ENCODE measurements around the gene CDA.

Gene CDA

GRCh38 chr1:20662110-20662475 lies 73.2 kb downstream of the CDA start:
- peak overlapping the region; percentile 85 for H3K9ac ChIP-seq (ENCODE audit: low read length)
- no peaks in the 10 kb centered on the region for H3K27me3 ChIP-seq (ENCODE audit: control insufficient read depth, insufficient read depth, low read length)
- H3K4me1 ChIP-seq (ENCODE audit: control insufficient read depth, insufficient read depth, low read length), result peaks cover 19% of the 10 kb centered on the region
- H3K36me3 ChIP-seq (ENCODE audit: control insufficient read depth, insufficient read depth, low read length), result no peaks in the 10 kb centered on the region
- H3K9me3 ChIP-seq (ENCODE audit: control insufficient read depth, low read length), result no peaks in the 10 kb centered on the region
- peak overlapping the region; percentile 76 for H3K4me3 ChIP-seq (ENCODE audit: low read length)

- peaks cover 19% of the 10 kb centered on the region for H3K4me1 ChIP-seq (ENCODE audit: control insufficient read depth, insufficient read depth, low read length)
- H3K36me3 ChIP-seq (ENCODE audit: control insufficient read depth, insufficient read depth, low read length), result no peaks in the 10 kb centered on the region
Observed at GRCh38 chr1:20663365-20663764, 74.5 kb downstream of the CDA start.

GRCh38 chr1:20663969-20664715 lies 75.2 kb downstream of the CDA start:
- no peaks in the 10 kb centered on the region for H3K27me3 ChIP-seq (ENCODE audit: control insufficient read depth, insufficient read depth, low read length)
- H3K4me1 ChIP-seq (ENCODE audit: control insufficient read depth, insufficient read depth, low read length), result peaks cover 19% of the 10 kb centered on the region
- H3K4me3 ChIP-seq (ENCODE audit: low read length), result no peak overlapping the region
- no peak overlapping the region for H3K9ac ChIP-seq (ENCODE audit: low read length)
- no peaks in the 10 kb centered on the region for H3K9me3 ChIP-seq (ENCODE audit: control insufficient read depth, low read length)
- H3K36me3 ChIP-seq (ENCODE audit: control insufficient read depth, insufficient read depth, low read length), result no peaks in the 10 kb centered on the region

More at GRCh38 chr1:20663365-20663764, 74.5 kb downstream of the CDA start:
- H3K9ac ChIP-seq (ENCODE audit: low read length), result no peak overlapping the region
- no peak overlapping the region for H3K4me3 ChIP-seq (ENCODE audit: low read length)
- no peaks in the 10 kb centered on the region for H3K9me3 ChIP-seq (ENCODE audit: control insufficient read depth, low read length)
- H3K27me3 ChIP-seq (ENCODE audit: control insufficient read depth, insufficient read depth, low read length), result no peaks in the 10 kb centered on the region

- H3K9ac ChIP-seq (ENCODE audit: low read length), result no peak overlapping the region
- H3K4me1 ChIP-seq (ENCODE audit: control insufficient read depth, insufficient read depth, low read length), result peaks cover 5% of the 10 kb centered on the region
- no peaks in the 10 kb centered on the region for H3K36me3 ChIP-seq (ENCODE audit: control insufficient read depth, insufficient read depth, low read length)
- H3K9me3 ChIP-seq (ENCODE audit: control insufficient read depth, low read length), result no peaks in the 10 kb centered on the region
- H3K4me3 ChIP-seq (ENCODE audit: low read length), result no peak overlapping the region
- no peaks in the 10 kb centered on the region for H3K27me3 ChIP-seq (ENCODE audit: control insufficient read depth, insufficient read depth, low read length)
Observed at GRCh38 chr1:20665726-20666125, 76.8 kb downstream of the CDA start.

- H3K9me3 ChIP-seq (ENCODE audit: control insufficient read depth, low read length), result no peaks in the 10 kb centered on the region
- H3K4me3 ChIP-seq (ENCODE audit: low read length), result no peak overlapping the region
- no peaks in the 10 kb centered on the region for H3K27me3 ChIP-seq (ENCODE audit: control insufficient read depth, insufficient read depth, low read length)
- peaks cover 5% of the 10 kb centered on the region for H3K4me1 ChIP-seq (ENCODE audit: control insufficient read depth, insufficient read depth, low read length)
- H3K36me3 ChIP-seq (ENCODE audit: control insufficient read depth, insufficient read depth, low read length), result no peaks in the 10 kb centered on the region
- no peak overlapping the region for H3K9ac ChIP-seq (ENCODE audit: low read length)
Observed at GRCh38 chr1:20666146-20666545, 77.2 kb downstream of the CDA start.

- no peaks in the 10 kb centered on the region for H3K27me3 ChIP-seq (ENCODE audit: control insufficient read depth, insufficient read depth, low read length)
- no peak overlapping the region for H3K4me3 ChIP-seq (ENCODE audit: low read length)
Observed at GRCh38 chr1:20666804-20667203, 77.9 kb downstream of the CDA start.

More at GRCh38 chr1:20666804-20667203, 77.9 kb downstream of the CDA start:
- Histone ChIP-seq H3K9ac (ENCODE audit: low read length) (no peak overlapping the region), H3K36me3 (ENCODE audit: control insufficient read depth, insufficient read depth, low read length) (no peaks in the 10 kb centered on the region), H3K9me3 (ENCODE audit: control insufficient read depth, low read length) (no peaks in the 10 kb centered on the region), H3K4me1 (ENCODE audit: control insufficient read depth, insufficient read depth, low read length) (peaks cover 5% of the 10 kb centered on the region)
